Osteoblast (primary cell): ENCODE measurements around the gene RAD51B. TPM values are rescaled to one million over a fixed set of nuclear protein-coding genes. Genes with fewer than 3 reads are reported as not detected.

Source experiments
- DNase-seq: peaks from one replicate; pipeline ENCODE4 v3.0.0; 2011; ENCODE audit warnings: low spot score, mixed read lengths; ENCODE audit not compliant: insufficient read length; ENCODE audit errors: missing footprints
- H2AFZ ChIP-seq: 2 replicates; pipeline ENCODE4 v1.6.0; 2011; ENCODE audit warnings: mild to moderate bottlenecking, low read length
- H3K27ac ChIP-seq: 2 replicates; pipeline ENCODE4 v1.5.1; 2011; ENCODE audit warnings: mild to moderate bottlenecking, low read depth, low read length, moderate library complexity
- H3K27me3 ChIP-seq: 2 replicates; pipeline ENCODE4 v1.6.0; 2012; ENCODE audit warnings: mild to moderate bottlenecking, control low read depth, inconsistent platforms, low read length, moderate library complexity; ENCODE audit not compliant: insufficient read depth
- H3K36me3 ChIP-seq: 2 replicates; pipeline ENCODE4 v1.5.1; 2011; ENCODE audit warnings: mild to moderate bottlenecking, low read length, control low read depth, moderate library complexity; ENCODE audit not compliant: insufficient read depth
- H3K4me1 ChIP-seq: 2 replicates; pipeline ENCODE4 v1.5.1; 2011; ENCODE audit warnings: mild to moderate bottlenecking, low read length, control low read depth, moderate library complexity; ENCODE audit not compliant: insufficient read depth
- H3K4me2 ChIP-seq: 2 replicates; pipeline ENCODE4 v1.6.0; 2011; ENCODE audit warnings: mild to moderate bottlenecking, low read length; ENCODE audit not compliant: insufficient read depth
- H3K4me3 ChIP-seq: fragments of 200-600 bp; sonication (generic); 3 replicates; pipeline ENCODE4 v1.5.1; 2012; ENCODE audit warnings: mild to moderate bottlenecking, low read length, inconsistent platforms; ENCODE audit not compliant: insufficient read depth
- H3K79me2 ChIP-seq: 2 replicates; pipeline ENCODE4 v1.6.0; 2012; ENCODE audit warnings: mild to moderate bottlenecking, low read length, control low read depth, inconsistent platforms; ENCODE audit not compliant: insufficient read depth
- H3K9me3 ChIP-seq: 2 replicates; pipeline ENCODE4 v1.5.1; 2011; ENCODE audit warnings: low read depth, low read length, control low read depth
- H4K20me1 ChIP-seq: 2 replicates; pipeline ENCODE4 v1.6.0; 2012; ENCODE audit warnings: mild to moderate bottlenecking, low read length, control low read depth; ENCODE audit not compliant: insufficient read depth
- total RNA-seq: library from RNA; depleted of rRNA; stranded (reverse); fragments of >200 nt; gene quantifications from 2 replicates; pipeline ENCODE4 v1.2.3, GENCODE V29; 2012
- TF ChIP-seq, protein P1 (sequence below): IDR thresholded peaks from 2 replicates; pipeline ENCODE4 v1.5.1; 2011; ENCODE audit warnings: mild to moderate bottlenecking, low read depth, low read length, moderate library complexity; ENCODE audit errors: extremely low read depth

The RAD51B gene
- total RNA-seq, 1 donor: 13.8 TPM

DNA sequence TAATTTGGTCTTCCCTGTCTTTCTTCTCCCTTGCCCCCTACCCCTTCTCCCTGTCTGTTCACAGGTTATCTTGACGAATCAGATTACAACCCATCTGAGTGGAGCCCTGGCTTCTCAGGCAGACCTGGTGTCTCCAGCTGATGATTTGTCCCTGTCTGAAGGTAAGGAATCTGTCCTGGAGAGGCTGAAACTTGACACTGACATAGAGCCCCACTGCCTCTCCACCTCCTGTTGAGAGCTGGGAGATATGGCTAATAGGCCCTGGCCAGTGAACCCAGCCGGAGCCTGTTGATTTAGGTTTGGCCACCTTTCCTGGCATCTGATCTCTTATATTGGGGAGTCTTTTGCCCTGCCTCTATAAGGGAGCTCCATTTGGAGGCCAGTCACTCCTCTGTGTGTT, 472.2 kb downstream of the RAD51B start:
- no peaks in the 10 kb centered on the region for H3K36me3 ChIP-seq
- H3K27me3 ChIP-seq: no peaks in the 10 kb centered on the region
- no peak overlapping the region for H3K27ac ChIP-seq
- no peak overlapping the region for H2AFZ ChIP-seq
- H3K4me3 ChIP-seq: no peak overlapping the region
- no peak overlapping the region for H3K4me2 ChIP-seq
- TF ChIP-seq, protein P1, sequence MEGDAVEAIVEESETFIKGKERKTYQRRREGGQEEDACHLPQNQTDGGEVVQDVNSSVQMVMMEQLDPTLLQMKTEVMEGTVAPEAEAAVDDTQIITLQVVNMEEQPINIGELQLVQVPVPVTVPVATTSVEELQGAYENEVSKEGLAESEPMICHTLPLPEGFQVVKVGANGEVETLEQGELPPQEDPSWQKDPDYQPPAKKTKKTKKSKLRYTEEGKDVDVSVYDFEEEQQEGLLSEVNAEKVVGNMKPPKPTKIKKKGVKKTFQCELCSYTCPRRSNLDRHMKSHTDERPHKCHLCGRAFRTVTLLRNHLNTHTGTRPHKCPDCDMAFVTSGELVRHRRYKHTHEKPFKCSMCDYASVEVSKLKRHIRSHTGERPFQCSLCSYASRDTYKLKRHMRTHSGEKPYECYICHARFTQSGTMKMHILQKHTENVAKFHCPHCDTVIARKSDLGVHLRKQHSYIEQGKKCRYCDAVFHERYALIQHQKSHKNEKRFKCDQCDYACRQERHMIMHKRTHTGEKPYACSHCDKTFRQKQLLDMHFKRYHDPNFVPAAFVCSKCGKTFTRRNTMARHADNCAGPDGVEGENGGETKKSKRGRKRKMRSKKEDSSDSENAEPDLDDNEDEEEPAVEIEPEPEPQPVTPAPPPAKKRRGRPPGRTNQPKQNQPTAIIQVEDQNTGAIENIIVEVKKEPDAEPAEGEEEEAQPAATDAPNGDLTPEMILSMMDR: no peak
- no peaks in the 10 kb centered on the region for H3K4me1 ChIP-seq
- no peaks in the 10 kb centered on the region for H3K9me3 ChIP-seq
- no peak for DNase-seq
- H4K20me1 ChIP-seq: no peaks in the 10 kb centered on the region
- H3K79me2 ChIP-seq: no peaks in the 10 kb centered on the region

GRCh38 chr14:68292441-68293215, 473.0 kb downstream of the RAD51B start:
- Histone ChIP-seq H4K20me1 (no peaks in the 10 kb centered on the region), H3K4me2 (no peak overlapping the region), H3K4me1 (no peaks in the 10 kb centered on the region), H3K27ac (no peak overlapping the region), H3K4me3 (no peak overlapping the region), H2AFZ (no peak overlapping the region), H3K27me3 (no peaks in the 10 kb centered on the region), H3K9me3 (no peaks in the 10 kb centered on the region), H3K36me3 (no peaks in the 10 kb centered on the region), H3K79me2 (no peaks in the 10 kb centered on the region)
- no peak for DNase-seq
- TF ChIP-seq, protein P1: no peak

- TF ChIP-seq, protein P1: no peak
- no peak overlapping the region for H3K4me2 ChIP-seq
- DNase-seq: no peak
Measured at GRCh38 chr14:68293404-68293803, 473.8 kb downstream of the RAD51B start.

DNA sequence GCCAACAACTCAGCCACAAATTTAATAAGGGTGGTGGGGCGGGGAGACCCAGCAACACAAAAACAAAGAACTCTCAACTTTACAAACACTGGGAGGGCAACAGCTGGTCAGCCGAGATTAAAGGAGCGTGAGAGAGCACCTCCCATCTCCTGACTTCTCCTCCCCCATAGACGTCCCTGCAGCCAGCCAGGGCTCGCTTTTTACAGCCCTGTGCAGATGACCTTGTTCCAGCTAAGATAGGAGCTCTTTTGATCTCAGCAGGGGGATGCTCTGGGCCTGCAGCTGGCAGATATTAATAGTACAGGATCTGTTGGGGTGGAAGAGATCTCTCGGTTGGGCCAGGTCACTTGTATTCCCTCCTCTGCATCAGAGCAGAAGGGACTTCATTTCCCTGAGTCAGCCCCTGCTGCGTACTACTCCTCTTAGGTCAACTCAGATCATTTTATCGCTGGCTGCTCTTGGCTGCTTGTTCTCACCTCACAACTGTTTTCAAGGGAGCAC, 475.8 kb downstream of the RAD51B start:
- H3K4me3 ChIP-seq: no peak overlapping the region
- H3K4me1 ChIP-seq: no peaks in the 10 kb centered on the region
- TF ChIP-seq, protein P1: no peak
- H3K27me3 ChIP-seq: no peaks in the 10 kb centered on the region
- no peak overlapping the region for H3K4me2 ChIP-seq
- H2AFZ ChIP-seq: no peak overlapping the region
- H3K9me3 ChIP-seq: no peaks in the 10 kb centered on the region
- no peak for DNase-seq
- H3K27ac ChIP-seq: no peak overlapping the region
- no peaks in the 10 kb centered on the region for H4K20me1 ChIP-seq
- H3K79me2 ChIP-seq: no peaks in the 10 kb centered on the region
- no peaks in the 10 kb centered on the region for H3K36me3 ChIP-seq

More at GRCh38 chr14:68293404-68293803, 473.8 kb downstream of the RAD51B start:
- no peaks in the 10 kb centered on the region for H3K36me3 ChIP-seq
- no peak overlapping the region for H3K4me3 ChIP-seq
- no peaks in the 10 kb centered on the region for H3K27me3 ChIP-seq
- H3K27ac ChIP-seq: no peak overlapping the region
- no peaks in the 10 kb centered on the region for H4K20me1 ChIP-seq
- H3K79me2 ChIP-seq: no peaks in the 10 kb centered on the region
- H2AFZ ChIP-seq: no peak overlapping the region
- no peaks in the 10 kb centered on the region for H3K9me3 ChIP-seq
- H3K4me1 ChIP-seq: no peaks in the 10 kb centered on the region
